Measurements from ENCODE around the gene DELE1.
A peak's percentile ranks its signal among the peaks of the same experiment; 100 is the strongest.
"Not testable (repeated sequence)": the region's sequence is repeated elsewhere in the genome, so short reads cannot be mapped to it uniquely, and the experiment has no call there.

The DELE1 gene

GRCh38 chr5:141883892-141884318, 39.8 kb upstream of the DELE1 start:
- ChIA-PET CTCF (interaction anchor here (1.1 to 10.1 kb wide), 5 partner anchors 59 to 190 kb away, joined by 7 to 104 read pairs (median 77); no protein-coding TSS in a partner anchor), POLR2A (interaction anchor here (1.5 kb wide), 1 partner anchor 40 kb away, joined by 3 read pairs; the partner anchor contains the start of gene DELE1)
- TF ChIP-seq ZNF426 (tag by site-specific recombination; IDR thresholded peaks at IDR 0.05) (no peak), ZNF677 (tag by site-specific recombination; IDR thresholded peaks at IDR 0.05) (no peak), ZNF624 (tag by site-specific recombination; IDR thresholded peaks at IDR 0.05) (no peak), FEZF1 (tag by site-specific recombination; IDR thresholded peaks at IDR 0.05) (no peak), GLIS2 (tag by site-specific recombination; IDR thresholded peaks at IDR 0.05) (no peak), GLIS1 (tag by site-specific recombination; IDR thresholded peaks at IDR 0.05) (no peak), ZNF37A (tag by site-specific recombination; IDR thresholded peaks at IDR 0.05) (no peak)
- Histone ChIP-seq H3K36me3 (ENCODE audit: control insufficient read depth in 2 of 2, insufficient read depth in 1 of 2, low read length in 2 of 2) (no peaks in the 10 kb centered on the region), H3K9me3 (ENCODE audit: control insufficient read depth, insufficient read depth, low read depth, low read length) (no peaks in the 10 kb centered on the region), H3K4me1 (ENCODE audit: control insufficient read depth, insufficient read depth, low read length) (peaks cover 1% of the 10 kb centered on the region; the same call in 1 of the 2 replicates), H3K27ac (ENCODE audit: extremely low read depth, low read depth, low read length) (no peak overlapping the region), H3K4me3 (ENCODE audit: low read depth, low read length) (no peak overlapping the region)

- Histone ChIP-seq H3K27ac (ENCODE audit: extremely low read depth, low read depth, low read length) (no peak overlapping the region), H3K4me1 (ENCODE audit: control insufficient read depth, insufficient read depth, low read length) (no peaks in the 10 kb centered on the region), H3K4me3 (ENCODE audit: low read depth, low read length) (no peak overlapping the region), H3K36me3 (ENCODE audit: control insufficient read depth in 2 of 2, insufficient read depth in 1 of 2, low read length in 2 of 2) (no peaks in the 10 kb centered on the region), H3K9me3 (ENCODE audit: control insufficient read depth, insufficient read depth, low read depth, low read length) (no peaks in the 10 kb centered on the region)
- ChIA-PET CTCF (interaction anchor here (0.6 to 4.9 kb wide), 12 partner anchors 9 to 1665 kb away, joined by 3 to 30 read pairs (median 4); partner anchors contain the start of gene PCDH1), POLR2A (no interaction called here)
- TF ChIP-seq BCL11A (tag by site-specific recombination; IDR thresholded peaks at IDR 0.05; ENCODE audit: low read depth) (no peak), ZNF660 (tag by site-specific recombination; IDR thresholded peaks at IDR 0.05) (no peak), ZNF654 (tag by site-specific recombination; IDR thresholded peaks at IDR 0.05; ENCODE audit: low read depth) (peak; percentile 12; the same call in 1 of the 2 replicates), ZNF610 (tag by site-specific recombination; IDR thresholded peaks at IDR 0.05; ENCODE audit: borderline replicate concordance) (no peak)
These were observed 34.3 kb upstream of the DELE1 start for GRCh38 chr5:141889282-141889871.

GRCh38 chr5:141890429-141890828, 33.2 kb upstream of the DELE1 start:
- TF ChIP-seq ZNF366 (tag by site-specific recombination; conservative IDR thresholded peaks at IDR 0.05) = peak; percentile 77
- H3K27ac ChIP-seq (ENCODE audit: extremely low read depth, low read depth, low read length); H3K4me3 ChIP-seq (ENCODE audit: low read depth, low read length); H3K36me3 ChIP-seq (ENCODE audit: control insufficient read depth in 2 of 2, insufficient read depth in 1 of 2, low read length in 2 of 2); POLR2A ChIA-PET; H3K4me1 ChIP-seq (ENCODE audit: control insufficient read depth, insufficient read depth, low read length); H3K9me3 ChIP-seq (ENCODE audit: control insufficient read depth, insufficient read depth, low read depth, low read length): not testable (repeated sequence)
- CTCF ChIA-PET = interaction anchor here (0.5 to 4.9 kb wide), 9 partner anchors 8 to 226 kb away, joined by 3 to 30 read pairs (median 4); partner anchors contain the start of gene PCDH1

GRCh38 chr5:141897425-141897824, 26.2 kb upstream of the DELE1 start:
- Histone ChIP-seq H3K27ac (ENCODE audit: extremely low read depth, low read depth, low read length) (no peak overlapping the region), H3K36me3 (ENCODE audit: control insufficient read depth in 2 of 2, insufficient read depth in 1 of 2, low read length in 2 of 2) (no peaks in the 10 kb centered on the region), H3K9me3 (ENCODE audit: control insufficient read depth, insufficient read depth, low read depth, low read length) (no peaks in the 10 kb centered on the region), H3K4me3 (ENCODE audit: low read depth, low read length) (no peak overlapping the region), H3K4me1 (ENCODE audit: control insufficient read depth, insufficient read depth, low read length) (peaks cover under 1% of the 10 kb centered on the region; the same call in 1 of the 2 replicates)
- POLR2A ChIA-PET = no interaction called here
- CTCF ChIA-PET = interaction anchor here (0.6 kb wide), 2 partner anchors 194 to 1684 kb away, joined by 3 read pairs; no protein-coding TSS in a partner anchor
- TF ChIP-seq ZNF292 (tag by site-specific recombination; IDR thresholded peaks at IDR 0.05; ENCODE audit: borderline replicate concordance, low read depth) (no peak), ZNF423 (tag by site-specific recombination; IDR thresholded peaks at IDR 0.05) (no peak), ZSCAN23 (tag by site-specific recombination; IDR thresholded peaks at IDR 0.05) (no peak), YY1 (tag by site-specific recombination; IDR thresholded peaks at IDR 0.05) (no peak), ZNF24 (tag by site-specific recombination; IDR thresholded peaks at IDR 0.05) (no peak), ZNF529 (tag by site-specific recombination; IDR thresholded peaks at IDR 0.05; ENCODE audit: insufficient replicate concordance) (no peak), TRIM28 (IDR thresholded peaks at IDR 0.05; ENCODE audit: borderline replicate concordance, low read length) (no peak)

Data from HEK293 (cell line).